ENCODE measurements around the gene ZC3HAV1L.

GRCh38 chr7:139059905-139060304 lies 24.1 kb upstream of the ZC3HAV1L start:
- no peak for TF ChIP-seq CTCF (IDR thresholded peaks at IDR 0.05)
- TF ChIP-seq POLR2AphosphoS5 (IDR thresholded peaks at IDR 0.05; ENCODE audit: low read depth, low read length) = no peak
